ENCODE data around the gene MACC1.

GRCh38 chr7:20170633-20171032 lies 46.6 kb downstream of the MACC1 start:
- TF ChIP-seq CTCF (IDR thresholded peaks at IDR 0.05) (no peak), POLR2A (IDR thresholded peaks at IDR 0.05) (no peak)

Data from body of pancreas (tissue), 4 donors.